ENCODE data around the gene RBMS1. TPM values are rescaled to one million over a fixed set of nuclear protein-coding genes. Genes with fewer than 3 reads are reported as not detected.

The RBMS1 gene
- total and polyA plus RNA-seq, 2 experiments from 2014 or later, result 55.5 to 94.8 TPM

DNA sequence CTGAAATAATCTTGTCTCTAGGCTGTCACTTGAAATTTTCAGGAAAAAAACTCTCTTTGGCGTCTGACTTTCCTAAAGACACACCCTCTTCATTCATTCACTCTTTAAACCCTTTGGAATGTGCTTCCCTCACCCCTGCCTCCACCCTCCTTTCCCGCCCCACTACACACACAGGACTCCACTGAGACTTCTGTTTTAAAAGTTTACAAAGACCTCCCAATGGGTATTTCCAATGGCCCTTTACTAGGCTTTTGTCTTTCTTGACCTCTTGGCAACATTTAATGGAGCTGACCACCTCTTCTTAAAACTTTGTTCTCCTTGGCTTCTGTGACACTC, 96.1 kb downstream of the RBMS1 start:
- peak overlapping the region; percentile 70; the same call in 1 of the 2 replicates for H3K27ac ChIP-seq (ENCODE audit: low read depth)
- TF ChIP-seq EZH2 (IDR thresholded peaks at IDR 0.05; ENCODE audit: low read depth, unreplicated experiment) (no peak), JUNB (IDR thresholded peaks at IDR 0.05; ENCODE audit: unreplicated experiment) (no peak), NANOG (IDR thresholded peaks at IDR 0.05; ENCODE audit: borderline replicate concordance) (no peak), STAT1 (IDR thresholded peaks at IDR 0.05; ENCODE audit: unreplicated experiment) (no peak), POLR2AphosphoS5 (IDR thresholded peaks at IDR 0.05; ENCODE audit: low read depth) (no peak), ZNF114 (CRISPR knock-in tag; IDR thresholded peaks at IDR 0.05) (no peak), ZNF331 (CRISPR knock-in tag; IDR thresholded peaks at IDR 0.05; ENCODE audit: low read depth) (no peak), EZH2phosphoT487 (IDR thresholded peaks at IDR 0.05; ENCODE audit: unreplicated experiment) (no peak), CREB1 (CRISPR knock-in tag; IDR thresholded peaks at IDR 0.05; ENCODE audit: low read depth) (no peak)
- TF ChIP-seq, protein P1, sequence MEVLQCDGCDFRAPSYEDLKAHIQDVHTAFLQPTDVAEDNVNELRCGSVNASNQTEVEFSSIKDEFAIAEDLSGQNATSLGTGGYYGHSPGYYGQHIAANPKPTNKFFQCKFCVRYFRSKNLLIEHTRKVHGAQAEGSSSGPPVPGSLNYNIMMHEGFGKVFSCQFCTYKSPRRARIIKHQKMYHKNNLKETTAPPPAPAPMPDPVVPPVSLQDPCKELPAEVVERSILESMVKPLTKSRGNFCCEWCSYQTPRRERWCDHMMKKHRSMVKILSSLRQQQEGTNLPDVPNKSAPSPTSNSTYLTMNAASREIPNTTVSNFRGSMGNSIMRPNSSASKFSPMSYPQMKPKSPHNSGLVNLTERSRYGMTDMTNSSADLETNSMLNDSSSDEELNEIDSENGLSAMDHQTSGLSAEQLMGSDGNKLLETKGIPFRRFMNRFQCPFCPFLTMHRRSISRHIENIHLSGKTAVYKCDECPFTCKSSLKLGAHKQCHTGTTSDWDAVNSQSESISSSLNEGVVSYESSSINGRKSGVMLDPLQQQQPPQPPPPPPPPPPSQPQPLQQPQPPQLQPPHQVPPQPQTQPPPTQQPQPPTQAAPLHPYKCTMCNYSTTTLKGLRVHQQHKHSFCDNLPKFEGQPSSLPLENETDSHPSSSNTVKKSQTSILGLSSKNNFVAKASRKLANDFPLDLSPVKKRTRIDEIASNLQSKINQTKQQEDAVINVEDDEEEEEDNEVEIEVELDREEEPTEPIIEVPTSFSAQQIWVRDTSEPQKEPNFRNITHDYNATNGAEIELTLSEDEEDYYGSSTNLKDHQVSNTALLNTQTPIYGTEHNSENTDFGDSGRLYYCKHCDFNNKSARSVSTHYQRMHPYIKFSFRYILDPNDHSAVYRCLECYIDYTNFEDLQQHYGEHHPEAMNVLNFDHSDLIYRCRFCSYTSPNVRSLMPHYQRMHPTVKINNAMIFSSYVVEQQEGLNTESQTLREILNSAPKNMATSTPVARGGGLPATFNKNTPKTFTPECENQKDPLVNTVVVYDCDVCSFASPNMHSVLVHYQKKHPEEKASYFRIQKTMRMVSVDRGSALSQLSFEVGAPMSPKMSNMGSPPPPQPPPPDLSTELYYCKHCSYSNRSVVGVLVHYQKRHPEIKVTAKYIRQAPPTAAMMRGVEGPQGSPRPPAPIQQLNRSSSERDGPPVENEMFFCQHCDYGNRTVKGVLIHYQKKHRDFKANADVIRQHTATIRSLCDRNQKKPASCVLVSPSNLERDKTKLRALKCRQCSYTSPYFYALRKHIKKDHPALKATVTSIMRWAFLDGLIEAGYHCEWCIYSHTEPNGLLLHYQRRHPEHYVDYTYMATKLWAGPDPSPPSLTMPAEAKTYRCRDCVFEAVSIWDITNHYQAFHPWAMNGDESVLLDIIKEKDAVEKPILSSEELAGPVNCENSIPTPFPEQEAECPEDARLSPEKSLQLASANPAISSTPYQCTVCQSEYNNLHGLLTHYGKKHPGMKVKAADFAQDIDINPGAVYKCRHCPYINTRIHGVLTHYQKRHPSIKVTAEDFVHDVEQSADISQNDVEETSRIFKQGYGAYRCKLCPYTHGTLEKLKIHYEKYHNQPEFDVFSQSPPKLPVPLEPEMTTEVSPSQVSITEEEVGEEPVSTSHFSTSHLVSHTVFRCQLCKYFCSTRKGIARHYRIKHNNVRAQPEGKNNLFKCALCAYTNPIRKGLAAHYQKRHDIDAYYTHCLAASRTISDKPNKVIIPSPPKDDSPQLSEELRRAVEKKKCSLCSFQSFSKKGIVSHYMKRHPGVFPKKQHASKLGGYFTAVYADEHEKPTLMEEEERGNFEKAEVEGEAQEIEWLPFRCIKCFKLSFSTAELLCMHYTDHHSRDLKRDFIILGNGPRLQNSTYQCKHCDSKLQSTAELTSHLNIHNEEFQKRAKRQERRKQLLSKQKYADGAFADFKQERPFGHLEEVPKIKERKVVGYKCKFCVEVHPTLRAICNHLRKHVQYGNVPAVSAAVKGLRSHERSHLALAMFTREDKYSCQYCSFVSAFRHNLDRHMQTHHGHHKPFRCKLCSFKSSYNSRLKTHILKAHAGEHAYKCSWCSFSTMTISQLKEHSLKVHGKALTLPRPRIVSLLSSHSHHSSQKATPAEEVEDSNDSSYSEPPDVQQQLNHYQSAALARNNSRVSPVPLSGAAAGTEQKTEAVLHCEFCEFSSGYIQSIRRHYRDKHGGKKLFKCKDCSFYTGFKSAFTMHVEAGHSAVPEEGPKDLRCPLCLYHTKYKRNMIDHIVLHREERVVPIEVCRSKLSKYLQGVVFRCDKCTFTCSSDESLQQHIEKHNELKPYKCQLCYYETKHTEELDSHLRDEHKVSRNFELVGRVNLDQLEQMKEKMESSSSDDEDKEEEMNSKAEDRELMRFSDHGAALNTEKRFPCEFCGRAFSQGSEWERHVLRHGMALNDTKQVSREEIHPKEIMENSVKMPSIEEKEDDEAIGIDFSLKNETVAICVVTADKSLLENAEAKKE (CRISPR knock-in tag; IDR thresholded peaks at IDR 0.05), result no peak
- TF ChIP-seq, protein P2, sequence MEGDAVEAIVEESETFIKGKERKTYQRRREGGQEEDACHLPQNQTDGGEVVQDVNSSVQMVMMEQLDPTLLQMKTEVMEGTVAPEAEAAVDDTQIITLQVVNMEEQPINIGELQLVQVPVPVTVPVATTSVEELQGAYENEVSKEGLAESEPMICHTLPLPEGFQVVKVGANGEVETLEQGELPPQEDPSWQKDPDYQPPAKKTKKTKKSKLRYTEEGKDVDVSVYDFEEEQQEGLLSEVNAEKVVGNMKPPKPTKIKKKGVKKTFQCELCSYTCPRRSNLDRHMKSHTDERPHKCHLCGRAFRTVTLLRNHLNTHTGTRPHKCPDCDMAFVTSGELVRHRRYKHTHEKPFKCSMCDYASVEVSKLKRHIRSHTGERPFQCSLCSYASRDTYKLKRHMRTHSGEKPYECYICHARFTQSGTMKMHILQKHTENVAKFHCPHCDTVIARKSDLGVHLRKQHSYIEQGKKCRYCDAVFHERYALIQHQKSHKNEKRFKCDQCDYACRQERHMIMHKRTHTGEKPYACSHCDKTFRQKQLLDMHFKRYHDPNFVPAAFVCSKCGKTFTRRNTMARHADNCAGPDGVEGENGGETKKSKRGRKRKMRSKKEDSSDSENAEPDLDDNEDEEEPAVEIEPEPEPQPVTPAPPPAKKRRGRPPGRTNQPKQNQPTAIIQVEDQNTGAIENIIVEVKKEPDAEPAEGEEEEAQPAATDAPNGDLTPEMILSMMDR (conservative IDR thresholded peaks at IDR 0.05; ENCODE audit: low read depth in 2 of 2), result no peak
- TF ChIP-seq, protein P3, sequence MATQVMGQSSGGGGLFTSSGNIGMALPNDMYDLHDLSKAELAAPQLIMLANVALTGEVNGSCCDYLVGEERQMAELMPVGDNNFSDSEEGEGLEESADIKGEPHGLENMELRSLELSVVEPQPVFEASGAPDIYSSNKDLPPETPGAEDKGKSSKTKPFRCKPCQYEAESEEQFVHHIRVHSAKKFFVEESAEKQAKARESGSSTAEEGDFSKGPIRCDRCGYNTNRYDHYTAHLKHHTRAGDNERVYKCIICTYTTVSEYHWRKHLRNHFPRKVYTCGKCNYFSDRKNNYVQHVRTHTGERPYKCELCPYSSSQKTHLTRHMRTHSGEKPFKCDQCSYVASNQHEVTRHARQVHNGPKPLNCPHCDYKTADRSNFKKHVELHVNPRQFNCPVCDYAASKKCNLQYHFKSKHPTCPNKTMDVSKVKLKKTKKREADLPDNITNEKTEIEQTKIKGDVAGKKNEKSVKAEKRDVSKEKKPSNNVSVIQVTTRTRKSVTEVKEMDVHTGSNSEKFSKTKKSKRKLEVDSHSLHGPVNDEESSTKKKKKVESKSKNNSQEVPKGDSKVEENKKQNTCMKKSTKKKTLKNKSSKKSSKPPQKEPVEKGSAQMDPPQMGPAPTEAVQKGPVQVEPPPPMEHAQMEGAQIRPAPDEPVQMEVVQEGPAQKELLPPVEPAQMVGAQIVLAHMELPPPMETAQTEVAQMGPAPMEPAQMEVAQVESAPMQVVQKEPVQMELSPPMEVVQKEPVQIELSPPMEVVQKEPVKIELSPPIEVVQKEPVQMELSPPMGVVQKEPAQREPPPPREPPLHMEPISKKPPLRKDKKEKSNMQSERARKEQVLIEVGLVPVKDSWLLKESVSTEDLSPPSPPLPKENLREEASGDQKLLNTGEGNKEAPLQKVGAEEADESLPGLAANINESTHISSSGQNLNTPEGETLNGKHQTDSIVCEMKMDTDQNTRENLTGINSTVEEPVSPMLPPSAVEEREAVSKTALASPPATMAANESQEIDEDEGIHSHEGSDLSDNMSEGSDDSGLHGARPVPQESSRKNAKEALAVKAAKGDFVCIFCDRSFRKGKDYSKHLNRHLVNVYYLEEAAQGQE (IDR thresholded peaks at IDR 0.05; ENCODE audit: unreplicated experiment), result no peak
- TF ChIP-seq, protein P4, sequence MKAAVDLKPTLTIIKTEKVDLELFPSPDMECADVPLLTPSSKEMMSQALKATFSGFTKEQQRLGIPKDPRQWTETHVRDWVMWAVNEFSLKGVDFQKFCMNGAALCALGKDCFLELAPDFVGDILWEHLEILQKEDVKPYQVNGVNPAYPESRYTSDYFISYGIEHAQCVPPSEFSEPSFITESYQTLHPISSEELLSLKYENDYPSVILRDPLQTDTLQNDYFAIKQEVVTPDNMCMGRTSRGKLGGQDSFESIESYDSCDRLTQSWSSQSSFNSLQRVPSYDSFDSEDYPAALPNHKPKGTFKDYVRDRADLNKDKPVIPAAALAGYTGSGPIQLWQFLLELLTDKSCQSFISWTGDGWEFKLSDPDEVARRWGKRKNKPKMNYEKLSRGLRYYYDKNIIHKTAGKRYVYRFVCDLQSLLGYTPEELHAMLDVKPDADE (IDR thresholded peaks at IDR 0.05), result no peak
- H4K20me1 ChIP-seq (replicated peaks; ENCODE audit: insufficient read depth), result peaks cover 7% of the 10 kb centered on the region
- peaks cover 2% of the 10 kb centered on the region; the same call in 1 of the 2 replicates for H3K27me3 ChIP-seq (ENCODE audit: insufficient read depth)
- H3K27me3 Mint-ChIP-seq (ENCODE audit: insufficient read depth, low read depth, poor library complexity), result no peaks in the 10 kb centered on the region
- H3K36me3 Mint-ChIP-seq (ENCODE audit: low read depth), result no peaks in the 10 kb centered on the region; the same call in 2 of the 3 replicates
- H3K4me1 ChIP-seq (ENCODE audit: insufficient read depth), result peaks cover 53% of the 10 kb centered on the region
- H3K9me3 Mint-ChIP-seq, result no peaks in the 10 kb centered on the region
- no peak overlapping the region for H3K4me3 Mint-ChIP-seq
- H3K27ac Mint-ChIP-seq, result no peak overlapping the region
- no peaks in the 10 kb centered on the region for H3K36me3 ChIP-seq (ENCODE audit: insufficient read depth)
- DNase-seq (ENCODE audit: low spot score), result peak; percentile 61
- ATAC-seq, result peak; percentile 89
- H3K79me2 ChIP-seq (replicated peaks; ENCODE audit: insufficient read depth), result peaks cover 95% of the 10 kb centered on the region
- H3K4me3 ChIP-seq, result peak overlapping the region; percentile 18
- H3F3A ChIP-seq (replicated peaks; ENCODE audit: low read depth), result no peaks in the 10 kb centered on the region
- H3K9me2 ChIP-seq (ENCODE audit: insufficient read depth), result no peaks in the 10 kb centered on the region
- peak overlapping the region; percentile 51 for H3K4me2 ChIP-seq
- no peak overlapping the region for H2AFZ ChIP-seq
- H3K4me1 Mint-ChIP-seq, result peaks cover 32% of the 10 kb centered on the region

All from GM23338 (cell line).